ENCODE measurements around the gene AGTRAP.

The AGTRAP gene

GRCh38 chr1:11784256-11784992, 48.5 kb downstream of the AGTRAP start:
- TF ChIP-seq CTCF (IDR thresholded peaks at IDR 0.05; ENCODE audit: low read depth, low read length, missing control alignments): no peak
- no peak overlapping the region for H3K27ac ChIP-seq
- no peaks in the 10 kb centered on the region for H3K36me3 ChIP-seq (replicated peaks)
- in situ Hi-C loops (cut with HindIII; ENCODE audit: low pct_ligation_motif_present, low sequenced_read_pairs): no loop called here
- no peak overlapping the region for H3K4me3 ChIP-seq (ENCODE audit: low read depth, low read length)
- no peak for DNase-seq
- no peaks in the 10 kb centered on the region for H3K27me3 ChIP-seq (replicated peaks)

GRCh38 chr1:11784993-11785769, 49.2 kb downstream of the AGTRAP start:
- no peaks in the 10 kb centered on the region for H3K27me3 ChIP-seq (replicated peaks)
- DNase-seq: no peak
- H3K36me3 ChIP-seq (replicated peaks): no peaks in the 10 kb centered on the region
- peak overlapping the region; percentile 26 for H3K4me3 ChIP-seq (ENCODE audit: low read depth, low read length)
- in situ Hi-C loops (cut with HindIII; ENCODE audit: low pct_ligation_motif_present, low sequenced_read_pairs): no loop called here
- peak; percentile 85 for TF ChIP-seq CTCF (IDR thresholded peaks at IDR 0.05; ENCODE audit: low read depth, low read length, missing control alignments)
- H3K27ac ChIP-seq: no peak overlapping the region

GRCh38 chr1:11786168-11786567, 50.2 kb downstream of the AGTRAP start:
- no peak overlapping the region for H3K4me3 ChIP-seq (ENCODE audit: low read depth, low read length)
- DNase-seq: no peak
- no peak for TF ChIP-seq CTCF (IDR thresholded peaks at IDR 0.05; ENCODE audit: low read depth, low read length, missing control alignments)
- H3K36me3 ChIP-seq (replicated peaks): no peaks in the 10 kb centered on the region
- H3K27me3 ChIP-seq (replicated peaks): no peaks in the 10 kb centered on the region
- in situ Hi-C loops (cut with HindIII; ENCODE audit: low pct_ligation_motif_present, low sequenced_read_pairs): no loop called here
- H3K27ac ChIP-seq: no peak overlapping the region

GRCh38 chr1:11787251-11787803, 51.4 kb downstream of the AGTRAP start:
- Histone ChIP-seq H3K4me3 (ENCODE audit: low read depth, low read length) (no peak overlapping the region), H3K27ac (no peak overlapping the region), H3K36me3 (replicated peaks) (no peaks in the 10 kb centered on the region), H3K27me3 (replicated peaks) (no peaks in the 10 kb centered on the region)
- in situ Hi-C loops (cut with HindIII; ENCODE audit: low pct_ligation_motif_present, low sequenced_read_pairs): no loop called here
- no peak for TF ChIP-seq CTCF (IDR thresholded peaks at IDR 0.05; ENCODE audit: low read depth, low read length, missing control alignments)
- no peak for DNase-seq

GRCh38 chr1:11787804-11788436, 52.0 kb downstream of the AGTRAP start:
- no peak overlapping the region for H3K4me3 ChIP-seq (ENCODE audit: low read depth, low read length)
- H3K27me3 ChIP-seq (replicated peaks): no peaks in the 10 kb centered on the region
- no peak overlapping the region for H3K27ac ChIP-seq
- no peak for DNase-seq
- in situ Hi-C loops (cut with HindIII; ENCODE audit: low pct_ligation_motif_present, low sequenced_read_pairs): no loop called here
- no peaks in the 10 kb centered on the region for H3K36me3 ChIP-seq (replicated peaks)
- TF ChIP-seq CTCF (IDR thresholded peaks at IDR 0.05; ENCODE audit: low read depth, low read length, missing control alignments): no peak

Data from brain microvascular endothelial cell (primary cell).